DND-41 (cell line): ENCODE data around the gene GRID1.

Source experiments
- CTCF ChIP-seq: IDR thresholded peaks from 2 replicates; pipeline ENCODE4 v1.5.1; 2012; ENCODE audit warnings: borderline replicate concordance, low read length, moderate library complexity, mild to moderate bottlenecking; ENCODE audit not compliant: poor library complexity, severe bottlenecking; ENCODE audit errors: extremely low read depth
- EZH2 ChIP-seq: IDR thresholded peaks from 3 replicates; pipeline ENCODE4 v1.6.1; 2012; ENCODE audit warnings: borderline replicate concordance, low read depth, mild to moderate bottlenecking, moderate library complexity, low read length, inconsistent platforms; ENCODE audit not compliant: severe bottlenecking

GRCh38 chr10:86111902-86112545 is 254.6 kb downstream of the GRID1 start:
- TF ChIP-seq CTCF: no peak
- no peak for TF ChIP-seq EZH2
